ENCODE data around the gene LMF1. TPM values are rescaled to one million over a fixed set of nuclear protein-coding genes. Genes with fewer than 3 reads are reported as not detected.

LMF1 gene
- total RNA-seq, 2 experiments from 2014 or later, result 17.0 to 31.4 TPM

- Histone ChIP-seq H3K9me3 (ENCODE audit: low read length) (no peaks in the 10 kb centered on the region), H2AFZ (ENCODE audit: low read length) (no peak overlapping the region), H3K4me3 (ENCODE audit: low read depth, low read length, poor library complexity, severe bottlenecking) (no peak overlapping the region), H3K79me2 (ENCODE audit: insufficient read depth, low read depth, low read length) (no peaks in the 10 kb centered on the region), H3K9me2 (ENCODE audit: insufficient read depth, low read length) (no peaks in the 10 kb centered on the region), H3K4me1 (ENCODE audit: insufficient read depth, low read length, poor library complexity, severe bottlenecking) (no peaks in the 10 kb centered on the region), H3K36me3 (ENCODE audit: insufficient read depth, low read length) (no peaks in the 10 kb centered on the region), H4K20me1 (ENCODE audit: insufficient read depth, low read length) (no peaks in the 10 kb centered on the region), H3K27ac (ENCODE audit: low read depth, low read length, poor library complexity, severe bottlenecking) (no peak overlapping the region), H3K4me2 (ENCODE audit: low read length) (no peak overlapping the region)
- DNase-seq (ENCODE audit: low spot score), result no peak
- no TSS peak for BruUV-seq (replicated peaks)
- CTCF ChIA-PET (ENCODE audit: unreplicated experiment), result no interaction called here
- POLR2A ChIA-PET, result no interaction called here
- intact Hi-C loops (cut with micrococcal nuclease; ENCODE audit: unreplicated experiment), result no loop called here
- TF ChIP-seq, protein P1, sequence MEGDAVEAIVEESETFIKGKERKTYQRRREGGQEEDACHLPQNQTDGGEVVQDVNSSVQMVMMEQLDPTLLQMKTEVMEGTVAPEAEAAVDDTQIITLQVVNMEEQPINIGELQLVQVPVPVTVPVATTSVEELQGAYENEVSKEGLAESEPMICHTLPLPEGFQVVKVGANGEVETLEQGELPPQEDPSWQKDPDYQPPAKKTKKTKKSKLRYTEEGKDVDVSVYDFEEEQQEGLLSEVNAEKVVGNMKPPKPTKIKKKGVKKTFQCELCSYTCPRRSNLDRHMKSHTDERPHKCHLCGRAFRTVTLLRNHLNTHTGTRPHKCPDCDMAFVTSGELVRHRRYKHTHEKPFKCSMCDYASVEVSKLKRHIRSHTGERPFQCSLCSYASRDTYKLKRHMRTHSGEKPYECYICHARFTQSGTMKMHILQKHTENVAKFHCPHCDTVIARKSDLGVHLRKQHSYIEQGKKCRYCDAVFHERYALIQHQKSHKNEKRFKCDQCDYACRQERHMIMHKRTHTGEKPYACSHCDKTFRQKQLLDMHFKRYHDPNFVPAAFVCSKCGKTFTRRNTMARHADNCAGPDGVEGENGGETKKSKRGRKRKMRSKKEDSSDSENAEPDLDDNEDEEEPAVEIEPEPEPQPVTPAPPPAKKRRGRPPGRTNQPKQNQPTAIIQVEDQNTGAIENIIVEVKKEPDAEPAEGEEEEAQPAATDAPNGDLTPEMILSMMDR (conservative IDR thresholded peaks at IDR 0.05; ENCODE audit: low read length), result no peak
- TF ChIP-seq EZH2phosphoT487 (IDR thresholded peaks at IDR 0.05; ENCODE audit: borderline replicate concordance, low read depth, low read length), result no peak
Measured at GRCh38 chr16:995087-995486, 24.3 kb upstream of the LMF1 start.

DNA sequence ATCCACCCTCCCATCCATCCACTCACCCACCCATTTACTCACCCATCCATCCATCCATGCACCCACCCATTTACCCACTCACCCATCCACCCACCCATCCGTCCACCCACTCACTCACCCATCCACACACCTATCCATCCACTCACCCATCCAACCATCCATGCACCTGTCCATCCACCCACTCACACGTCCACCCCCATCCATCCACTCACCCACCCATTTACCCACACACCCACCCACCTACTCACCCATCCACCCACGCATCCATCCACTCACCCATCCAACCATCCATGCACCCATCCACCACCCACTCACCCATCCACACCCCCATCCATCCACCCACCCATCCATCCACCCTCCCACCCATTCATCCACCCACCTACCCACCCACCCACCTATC lies 22.9 kb upstream of the LMF1 start:
- Histone ChIP-seq H3K79me2 (ENCODE audit: insufficient read depth, low read depth, low read length) (no peaks in the 10 kb centered on the region), H3K27ac (ENCODE audit: low read depth, low read length, poor library complexity, severe bottlenecking) (no peak overlapping the region), H3K4me3 (ENCODE audit: low read depth, low read length, poor library complexity, severe bottlenecking) (no peak overlapping the region), H3K4me2 (ENCODE audit: low read length) (no peak overlapping the region), H3K36me3 (ENCODE audit: insufficient read depth, low read length) (no peaks in the 10 kb centered on the region), H3K9me3 (ENCODE audit: low read length) (no peaks in the 10 kb centered on the region), H3K9me2 (ENCODE audit: insufficient read depth, low read length) (no peaks in the 10 kb centered on the region), H3K4me1 (ENCODE audit: insufficient read depth, low read length, poor library complexity, severe bottlenecking) (no peaks in the 10 kb centered on the region), H2AFZ (ENCODE audit: low read length) (no peak overlapping the region), H4K20me1 (ENCODE audit: insufficient read depth, low read length) (no peaks in the 10 kb centered on the region)
- ChIA-PET CTCF (ENCODE audit: unreplicated experiment) (no interaction called here), POLR2A (no interaction called here)
- intact Hi-C loops (cut with micrococcal nuclease; ENCODE audit: unreplicated experiment), result no loop called here
- TF ChIP-seq, protein P1 (conservative IDR thresholded peaks at IDR 0.05; ENCODE audit: low read length), result no peak
- no peak for TF ChIP-seq EZH2phosphoT487 (IDR thresholded peaks at IDR 0.05; ENCODE audit: borderline replicate concordance, low read depth, low read length)
- no peak for DNase-seq (ENCODE audit: low spot score)
- BruUV-seq (replicated peaks), result no TSS peak

- Histone ChIP-seq H3K36me3 (ENCODE audit: insufficient read depth, low read length) (no peaks in the 10 kb centered on the region), H3K27ac (ENCODE audit: low read depth, low read length, poor library complexity, severe bottlenecking) (no peak overlapping the region), H4K20me1 (ENCODE audit: insufficient read depth, low read length) (no peaks in the 10 kb centered on the region), H2AFZ (ENCODE audit: low read length) (no peak overlapping the region), H3K4me1 (ENCODE audit: insufficient read depth, low read length, poor library complexity, severe bottlenecking) (no peaks in the 10 kb centered on the region), H3K9me2 (ENCODE audit: insufficient read depth, low read length) (no peaks in the 10 kb centered on the region), H3K4me2 (ENCODE audit: low read length) (no peak overlapping the region), H3K4me3 (ENCODE audit: low read depth, low read length, poor library complexity, severe bottlenecking) (no peak overlapping the region), H3K9me3 (ENCODE audit: low read length) (no peaks in the 10 kb centered on the region), H3K79me2 (ENCODE audit: insufficient read depth, low read depth, low read length) (no peaks in the 10 kb centered on the region)
- TF ChIP-seq EZH2phosphoT487 (IDR thresholded peaks at IDR 0.05; ENCODE audit: borderline replicate concordance, low read depth, low read length), result no peak
- TF ChIP-seq, protein P1 (conservative IDR thresholded peaks at IDR 0.05; ENCODE audit: low read length), result no peak
- intact Hi-C loops (cut with micrococcal nuclease; ENCODE audit: unreplicated experiment), result no loop called here
- no peak for DNase-seq (ENCODE audit: low spot score)
- no TSS peak for BruUV-seq (replicated peaks)
- ChIA-PET POLR2A (no interaction called here), CTCF (ENCODE audit: unreplicated experiment) (no interaction called here)
Measured at GRCh38 chr16:991773-992172, 21.0 kb upstream of the LMF1 start.

All from OCI-LY7 (cell line).